Measurements from ENCODE around the gene S1PR3.

The S1PR3 gene

DNA sequence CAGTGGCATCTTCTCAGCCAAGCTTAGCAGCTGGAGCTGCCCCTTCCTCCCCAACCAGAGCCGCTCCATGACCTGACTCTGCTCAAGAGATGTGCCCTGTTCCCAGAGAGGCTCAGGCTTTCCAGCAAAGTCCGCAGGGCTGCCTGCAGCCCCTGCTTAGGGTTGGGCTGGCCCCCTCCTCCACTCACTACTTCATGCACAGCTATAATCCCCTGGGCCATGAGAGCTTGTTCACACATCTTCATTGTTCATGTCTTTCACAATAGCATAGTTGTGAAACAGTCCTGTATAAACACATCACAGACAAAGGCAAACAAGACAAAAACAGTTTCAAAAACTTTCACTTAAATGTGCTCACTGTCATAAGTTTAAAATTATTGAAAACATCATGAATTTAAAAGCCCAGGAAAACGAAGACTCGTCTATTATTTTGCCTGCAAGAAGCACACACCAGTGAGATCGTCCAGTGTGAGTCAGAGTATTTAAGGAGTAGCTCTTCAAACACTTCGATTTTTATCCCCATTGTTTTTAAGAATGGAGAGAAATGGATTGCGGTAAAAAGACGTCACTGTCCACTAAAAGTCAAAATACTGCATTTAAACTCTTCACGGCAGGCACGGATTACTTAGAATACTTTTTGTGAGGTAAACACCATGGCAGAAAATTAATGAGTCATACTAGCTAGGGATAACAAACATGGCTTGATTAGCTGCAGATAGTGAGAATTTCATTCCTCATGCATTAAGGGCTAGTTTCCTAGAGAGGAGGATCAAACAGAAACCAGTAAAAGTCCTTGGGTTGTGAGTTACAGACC lies 40.7 kb upstream of the S1PR3 start:
- Histone ChIP-seq H2AFZ (ENCODE audit: low read depth, low read length) (no peak overlapping the region), H3K4me2 (ENCODE audit: insufficient read depth, low read length) (no peak overlapping the region), H3K27ac (ENCODE audit: low read length) (no peak overlapping the region), H3K36me3 (ENCODE audit: insufficient read depth, low read length) (no peaks in the 10 kb centered on the region), H3K4me3 (ENCODE audit: low read depth in 1 of 2, low read length in 2 of 2) (no peak overlapping the region), H4K20me1 (ENCODE audit: insufficient read depth, low read length) (no peaks in the 10 kb centered on the region; the same call in 1 of the 2 replicates), H3K9me3 (ENCODE audit: insufficient read depth, low read length, severe bottlenecking) (no peaks in the 10 kb centered on the region), H3K27me3 (ENCODE audit: insufficient read depth, low read length, poor library complexity) (no peaks in the 10 kb centered on the region), H3K4me1 (ENCODE audit: insufficient read depth, low read length) (peaks cover 14% of the 10 kb centered on the region), H3K9ac (ENCODE audit: low read depth, low read length) (no peak overlapping the region), H3K79me2 (ENCODE audit: insufficient read depth, low read length) (no peaks in the 10 kb centered on the region)
- DNase-seq (no peak), ATAC-seq (ENCODE audit: insufficient read depth, low read depth) (no peak)
- no peak for TF ChIP-seq EZH2 (IDR thresholded peaks at IDR 0.05; ENCODE audit: borderline replicate concordance, low read depth, low read length, severe bottlenecking)
- TF ChIP-seq, protein P1, sequence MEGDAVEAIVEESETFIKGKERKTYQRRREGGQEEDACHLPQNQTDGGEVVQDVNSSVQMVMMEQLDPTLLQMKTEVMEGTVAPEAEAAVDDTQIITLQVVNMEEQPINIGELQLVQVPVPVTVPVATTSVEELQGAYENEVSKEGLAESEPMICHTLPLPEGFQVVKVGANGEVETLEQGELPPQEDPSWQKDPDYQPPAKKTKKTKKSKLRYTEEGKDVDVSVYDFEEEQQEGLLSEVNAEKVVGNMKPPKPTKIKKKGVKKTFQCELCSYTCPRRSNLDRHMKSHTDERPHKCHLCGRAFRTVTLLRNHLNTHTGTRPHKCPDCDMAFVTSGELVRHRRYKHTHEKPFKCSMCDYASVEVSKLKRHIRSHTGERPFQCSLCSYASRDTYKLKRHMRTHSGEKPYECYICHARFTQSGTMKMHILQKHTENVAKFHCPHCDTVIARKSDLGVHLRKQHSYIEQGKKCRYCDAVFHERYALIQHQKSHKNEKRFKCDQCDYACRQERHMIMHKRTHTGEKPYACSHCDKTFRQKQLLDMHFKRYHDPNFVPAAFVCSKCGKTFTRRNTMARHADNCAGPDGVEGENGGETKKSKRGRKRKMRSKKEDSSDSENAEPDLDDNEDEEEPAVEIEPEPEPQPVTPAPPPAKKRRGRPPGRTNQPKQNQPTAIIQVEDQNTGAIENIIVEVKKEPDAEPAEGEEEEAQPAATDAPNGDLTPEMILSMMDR (IDR thresholded peaks at IDR 0.05; ENCODE audit: borderline replicate concordance, extremely low read depth, low read length, poor library complexity, severe bottlenecking): no peak

DNA sequence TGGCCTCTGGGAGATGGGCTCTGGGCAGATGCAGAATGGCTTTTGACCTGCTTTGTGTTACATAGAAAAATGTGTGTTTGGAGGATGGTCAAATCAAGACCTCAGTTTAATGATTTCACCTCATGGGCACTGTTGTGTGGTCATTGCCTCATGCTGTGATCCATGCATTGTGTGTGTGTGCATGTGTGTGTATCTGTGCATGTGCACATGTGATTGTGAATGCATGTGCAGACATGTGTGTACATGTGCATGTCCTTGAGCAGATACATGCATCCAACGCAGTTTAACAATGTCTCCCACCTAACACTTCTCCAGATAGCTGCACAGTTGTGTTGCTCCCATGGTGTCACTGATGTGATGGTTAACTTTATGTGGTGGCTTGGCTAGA lies 40.1 kb upstream of the S1PR3 start:
- H4K20me1 ChIP-seq (ENCODE audit: insufficient read depth, low read length): no peaks in the 10 kb centered on the region; the same call in 1 of the 2 replicates
- no peak overlapping the region for H3K9ac ChIP-seq (ENCODE audit: low read depth, low read length)
- no peak overlapping the region for H3K4me3 ChIP-seq (ENCODE audit: low read depth in 1 of 2, low read length in 2 of 2)
- H3K4me1 ChIP-seq (ENCODE audit: insufficient read depth, low read length): peaks cover 14% of the 10 kb centered on the region
- H3K27ac ChIP-seq (ENCODE audit: low read length): no peak overlapping the region
- DNase-seq (no peak), ATAC-seq (ENCODE audit: insufficient read depth, low read depth) (no peak)
- no peaks in the 10 kb centered on the region for H3K36me3 ChIP-seq (ENCODE audit: insufficient read depth, low read length)
- H3K79me2 ChIP-seq (ENCODE audit: insufficient read depth, low read length): no peaks in the 10 kb centered on the region
- no peak overlapping the region for H3K4me2 ChIP-seq (ENCODE audit: insufficient read depth, low read length)
- no peaks in the 10 kb centered on the region for H3K27me3 ChIP-seq (ENCODE audit: insufficient read depth, low read length, poor library complexity)
- H2AFZ ChIP-seq (ENCODE audit: low read depth, low read length): no peak overlapping the region
- TF ChIP-seq, protein P1 (IDR thresholded peaks at IDR 0.05; ENCODE audit: borderline replicate concordance, extremely low read depth, low read length, poor library complexity, severe bottlenecking): no peak
- no peak for TF ChIP-seq EZH2 (IDR thresholded peaks at IDR 0.05; ENCODE audit: borderline replicate concordance, low read depth, low read length, severe bottlenecking)
- no peaks in the 10 kb centered on the region for H3K9me3 ChIP-seq (ENCODE audit: insufficient read depth, low read length, severe bottlenecking)

DNA sequence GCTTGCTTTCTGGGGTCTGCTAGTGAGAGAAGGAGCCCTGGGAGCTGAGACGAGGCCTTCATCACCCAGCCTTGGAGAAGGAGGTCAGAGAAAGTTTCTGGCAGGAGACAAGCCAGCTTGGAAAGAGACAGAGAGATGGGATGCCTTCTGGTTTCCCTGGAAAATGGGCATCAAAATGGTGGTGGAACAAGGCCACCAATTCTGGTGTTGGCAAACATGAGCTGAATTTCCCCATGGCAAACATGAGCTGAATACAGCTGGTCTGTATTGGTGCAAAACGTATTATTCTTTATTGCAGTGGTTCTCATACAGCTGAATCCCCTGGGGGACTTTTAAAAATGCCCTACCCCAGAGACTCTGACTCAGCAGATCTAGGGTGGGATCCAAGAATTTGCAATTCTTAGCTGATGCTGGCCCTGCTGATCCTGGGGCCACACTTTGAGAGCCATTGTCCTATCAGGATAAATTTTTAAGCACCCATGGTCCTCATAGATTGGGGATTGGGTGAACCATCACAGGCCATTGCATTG lies 39.1 kb upstream of the S1PR3 start:
- Histone ChIP-seq H4K20me1 (ENCODE audit: insufficient read depth, low read length) (no peaks in the 10 kb centered on the region; the same call in 1 of the 2 replicates), H3K4me1 (ENCODE audit: insufficient read depth, low read length) (peaks cover 14% of the 10 kb centered on the region), H3K9me3 (ENCODE audit: insufficient read depth, low read length, severe bottlenecking) (no peaks in the 10 kb centered on the region), H3K27ac (ENCODE audit: low read length) (no peak overlapping the region), H3K4me2 (ENCODE audit: insufficient read depth, low read length) (no peak overlapping the region), H3K27me3 (ENCODE audit: insufficient read depth, low read length, poor library complexity) (no peaks in the 10 kb centered on the region), H2AFZ (ENCODE audit: low read depth, low read length) (no peak overlapping the region), H3K9ac (ENCODE audit: low read depth, low read length) (no peak overlapping the region), H3K36me3 (ENCODE audit: insufficient read depth, low read length) (no peaks in the 10 kb centered on the region), H3K4me3 (ENCODE audit: low read depth in 1 of 2, low read length in 2 of 2) (no peak overlapping the region), H3K79me2 (ENCODE audit: insufficient read depth, low read length) (no peaks in the 10 kb centered on the region)
- ATAC-seq (ENCODE audit: insufficient read depth, low read depth): no peak
- DNase-seq: no peak
- TF ChIP-seq EZH2 (IDR thresholded peaks at IDR 0.05; ENCODE audit: borderline replicate concordance, low read depth, low read length, severe bottlenecking): no peak
- TF ChIP-seq, protein P1 (IDR thresholded peaks at IDR 0.05; ENCODE audit: borderline replicate concordance, extremely low read depth, low read length, poor library complexity, severe bottlenecking): no peak
